H9 (cell line): ENCODE measurements around the gene CAPN8. TPM values are rescaled to one million over a fixed set of nuclear protein-coding genes. Genes with fewer than 3 reads are reported as not detected.

Experiments
- DNase-seq: peaks from one replicate; pipeline ENCODE4 v3.0.0-alpha.2; 2017
- H2AFZ ChIP-seq: one replicate; pipeline ENCODE4 v1.6.1; 2013; ENCODE audit warnings: mild to moderate bottlenecking, low read length, control low read depth, moderate library complexity
- H2AK5ac ChIP-seq: 2 replicates; pipeline ENCODE4 v1.6.1; 2013; ENCODE audit warnings: low read length, control low read depth, mixed read lengths; ENCODE audit not compliant: insufficient read length
- H2BK120ac ChIP-seq: one replicate; pipeline ENCODE4 v1.6.1; 2013; ENCODE audit warnings: low read depth, mild to moderate bottlenecking, low read length, control low read depth, inconsistent platforms; ENCODE audit not compliant: poor library complexity, severe bottlenecking
- H2BK12ac ChIP-seq: 2 replicates; pipeline ENCODE4 v1.6.1; 2013; ENCODE audit warnings: low read length, control low read depth, mixed read lengths, low read depth; ENCODE audit not compliant: insufficient read length
- H2BK15ac ChIP-seq: 2 replicates; pipeline ENCODE4 v1.6.1; 2013; ENCODE audit warnings: low read depth, low read length, control low read depth
- H2BK20ac ChIP-seq: one replicate; pipeline ENCODE4 v1.6.1; 2013; ENCODE audit warnings: low read depth, mild to moderate bottlenecking, low read length, control low read depth, inconsistent platforms; ENCODE audit not compliant: poor library complexity, severe bottlenecking
- H2BK5ac ChIP-seq: 2 replicates; pipeline ENCODE4 v1.6.1; 2013; ENCODE audit warnings: low read length, control low read depth, mixed read lengths; ENCODE audit not compliant: insufficient read length
- H3K14ac ChIP-seq: 2 replicates; pipeline ENCODE4 v1.6.1; 2013; ENCODE audit warnings: low read length, control low read depth; ENCODE audit not compliant: insufficient read depth
- H3K18ac ChIP-seq: 2 replicates; pipeline ENCODE4 v1.6.1; 2013; ENCODE audit warnings: low read depth, mild to moderate bottlenecking, mixed read lengths, low read length, control low read depth; ENCODE audit not compliant: insufficient read length
- H3K23ac ChIP-seq: 2 replicates; pipeline ENCODE4 v1.6.1; 2013; ENCODE audit warnings: low read length, control low read depth, mixed read lengths, low read depth; ENCODE audit not compliant: insufficient read length
- H3K23me2 ChIP-seq: 2 replicates; pipeline ENCODE4 v1.6.1; 2013; ENCODE audit warnings: low read depth, mild to moderate bottlenecking, mixed read lengths, low read length, control low read depth; ENCODE audit not compliant: insufficient read length, poor library complexity, severe bottlenecking
- H3K27ac ChIP-seq: 2 replicates; pipeline ENCODE4 v1.5.1; 2013; ENCODE audit warnings: low read length, control low read depth, mixed read lengths, low read depth; ENCODE audit not compliant: insufficient read length
- H3K27me3 ChIP-seq: 2 replicates; pipeline ENCODE4 v1.6.1; 2013; ENCODE audit warnings: low read length, control low read depth, inconsistent platforms; ENCODE audit not compliant: insufficient read depth
- H3K4ac ChIP-seq: 2 replicates; pipeline ENCODE4 v1.6.1; 2013; ENCODE audit warnings: low read depth, mild to moderate bottlenecking, control low read depth, inconsistent platforms, low read length, moderate library complexity
- H3K4me1 ChIP-seq: 2 replicates; pipeline ENCODE4 v1.6.1; 2013; ENCODE audit warnings: low read length, control low read depth, inconsistent platforms; ENCODE audit not compliant: insufficient read depth
- H3K4me2 ChIP-seq: 2 replicates; pipeline ENCODE4 v1.6.1; 2013; ENCODE audit warnings: low read length, control low read depth, mixed read lengths; ENCODE audit not compliant: insufficient read length, insufficient read depth
- H3K56ac ChIP-seq: 2 replicates; pipeline ENCODE4 v1.6.1; 2013; ENCODE audit warnings: low read depth, mild to moderate bottlenecking, mixed read lengths, low read length, control low read depth; ENCODE audit not compliant: insufficient read length
- H3K79me1 ChIP-seq: 2 replicates; pipeline ENCODE4 v1.6.1; 2013; ENCODE audit warnings: low read depth, mild to moderate bottlenecking, moderate library complexity, low read length, control low read depth, inconsistent platforms; ENCODE audit not compliant: insufficient read depth, poor library complexity, severe bottlenecking
- H3K79me2 ChIP-seq: 2 replicates; pipeline ENCODE4 v1.6.1; 2013; ENCODE audit warnings: low read length, control low read depth, inconsistent platforms; ENCODE audit not compliant: insufficient read depth
- H3K9ac ChIP-seq: 2 replicates; pipeline ENCODE4 v1.6.1; 2013; ENCODE audit warnings: low read length, control low read depth, mixed read lengths; ENCODE audit not compliant: insufficient read length; ENCODE audit errors: extremely low read depth
- H3K9me3 ChIP-seq: one replicate; pipeline ENCODE4 v1.6.1; 2013; ENCODE audit warnings: low read depth, low read length, inconsistent platforms; ENCODE audit not compliant: control insufficient read depth
- H3T11ph ChIP-seq: one replicate; pipeline ENCODE4 v1.6.1; 2013; ENCODE audit warnings: mild to moderate bottlenecking, low read length, control low read depth, inconsistent platforms
- H4K20me1 ChIP-seq: one replicate; pipeline ENCODE4 v1.6.1; 2013; ENCODE audit not compliant: control insufficient read depth, insufficient read length, insufficient read depth
- H4K5ac ChIP-seq: 2 replicates; pipeline ENCODE4 v1.6.1; 2013; ENCODE audit warnings: low read depth, mild to moderate bottlenecking, mixed read lengths, low read length, control low read depth; ENCODE audit not compliant: insufficient read length
- H4K8ac ChIP-seq: replicated peaks from 2 replicates; pipeline ENCODE4 v1.6.1; 2013; ENCODE audit warnings: low read length, control low read depth, mixed read lengths, low read depth; ENCODE audit not compliant: insufficient read length
- H4K91ac ChIP-seq: 2 replicates; pipeline ENCODE4 v1.6.1; 2013; ENCODE audit warnings: low read depth, mild to moderate bottlenecking, moderate library complexity, mixed read lengths, low read length, control low read depth; ENCODE audit not compliant: insufficient read length
- H3K27ac Mint-ChIP-seq, 3 experiments: 2 replicates in 2 of 3; 3 replicates in 1 of 3; pipeline ENCODE4 v1.8.0; 2020 to 2021; ENCODE audit warnings: mixed read lengths in 3 of 3, mild to moderate bottlenecking in 1 of 3, moderate library complexity in 1 of 3
- H3K27me3 Mint-ChIP-seq: 2 replicates; pipeline ENCODE4 v1.8.0; 2021; ENCODE audit warnings: low read depth, mild to moderate bottlenecking, moderate library complexity, mixed read lengths
- H3K36me3 Mint-ChIP-seq, 3 experiments: 2 replicates in 2 of 3; 3 replicates in 1 of 3; pipeline ENCODE4 v1.8.0; 2020 to 2021; ENCODE audit warnings: low read depth in 3 of 3, mixed read lengths in 3 of 3; ENCODE audit not compliant: insufficient read depth in 1 of 3
- H3K4me1 Mint-ChIP-seq, 2 experiments: 2 replicates each; pipeline ENCODE4 v1.8.0; 2020; ENCODE audit warnings: mixed read lengths in 2 of 2
- H3K4me3 Mint-ChIP-seq, 2 experiments: 2 replicates in 1 of 2; 3 replicates in 1 of 2; pipeline ENCODE4 v1.8.0; 2020 to 2021; ENCODE audit warnings: mild to moderate bottlenecking in 2 of 2, mixed read lengths in 2 of 2, moderate library complexity in 1 of 2
- H3K9me3 Mint-ChIP-seq, 2 experiments: 2 replicates in 1 of 2; 3 replicates in 1 of 2; pipeline ENCODE4 v1.8.0; 2020; ENCODE audit warnings: mild to moderate bottlenecking in 2 of 2, mixed read lengths in 2 of 2, moderate library complexity in 1 of 2
- CTCF ChIP-seq: fragments of 200-600 bp; sonication (generic); conservative IDR thresholded peaks from 3 replicates; pipeline ENCODE4 v1.8.0; 2021; ENCODE audit warnings: antibody characterized with exemption, mild to moderate bottlenecking
- WGBS: extraction: QIAGEN DNeasy Blood & Tissue Kit; methylation state at CpG from one replicate; pipeline ENCODE4 v1.1.7; 2013; ENCODE audit warnings: missing lambda C conversion rate, low lambda C conversion rate, mixed read lengths; ENCODE audit not compliant: insufficient read length; ENCODE audit errors: extremely low coverage; 5-methylcytosine and 5-hydroxymethylcytosine counted together
- total RNA-seq: library from RNA; stranded (reverse); gene quantifications from 2 replicates; pipeline ENCODE4 v1.2.1, GENCODE V29; 2021

The CAPN8 gene
- total RNA-seq, 1 experiment from 2014 or later, result not detected

GRCh38 chr1:223496883-223497282 lies 168.6 kb downstream of the CAPN8 start:
- Histone ChIP-seq H3K14ac (no peak overlapping the region), H3K79me2 (no peaks in the 10 kb centered on the region), H3K23me2 (no peaks in the 10 kb centered on the region), H3K56ac (no peak overlapping the region), H3K4ac (no peak overlapping the region), H2BK20ac (no peak overlapping the region), H4K5ac (no peak overlapping the region), H4K8ac (no peak overlapping the region), H3K18ac (no peak overlapping the region), H3K27me3 (no peaks in the 10 kb centered on the region), H3K9ac (no peak overlapping the region), H3K79me1 (no peaks in the 10 kb centered on the region), H2BK120ac (no peak overlapping the region), H3K27ac (no peak overlapping the region), H2AK5ac (no peak overlapping the region), H3K9me3 (no peaks in the 10 kb centered on the region), H2BK12ac (no peak overlapping the region), H3K4me1 (no peaks in the 10 kb centered on the region), H3T11ph (no peak overlapping the region), H2AFZ (no peak overlapping the region), H4K20me1 (no peaks in the 10 kb centered on the region), H2BK15ac (no peak overlapping the region), H2BK5ac (no peak overlapping the region), H3K4me2 (no peak overlapping the region), H3K23ac (no peak overlapping the region), H4K91ac (no peak overlapping the region)
- DNase-seq, result no peak
- peaks cover 3% of the 10 kb centered on the region for H3K27me3 Mint-ChIP-seq
- H3K4me1 Mint-ChIP-seq, result peaks cover 8 to 16% of the 10 kb centered on the region in 2 experiments
- H3K4me3 Mint-ChIP-seq, result no peak overlapping the region
- WGBS, result no CpG with 5 or more reads among the region's 6 CpGs
- H3K9me3 Mint-ChIP-seq, result no peaks in the 10 kb centered on the region
- no peaks in the 10 kb centered on the region for H3K36me3 Mint-ChIP-seq
- H3K27ac Mint-ChIP-seq, result no peak overlapping the region
- TF ChIP-seq CTCF, result no peak
